H4 (cell line): ENCODE measurements around the gene AHCTF1. TPM values are rescaled to one million over a fixed set of nuclear protein-coding genes. Genes with fewer than 3 reads are reported as not detected.
A peak's percentile ranks its signal among the peaks of the same experiment; 100 is the strongest.

Source experiments
- DNase-seq: peaks from one replicate; pipeline ENCODE4 v3.0.0-alpha.2; 2015; ENCODE audit warnings: low spot score
- total RNA-seq: library from RNA; depleted of rRNA; stranded (reverse); fragments of >200 nt; shearing (Covaris generic); gene quantifications from 2 replicates; pipeline ENCODE4 v1.2.3, GENCODE V29; 2014; rRNA removed

AHCTF1 gene
- total RNA-seq: 18.1 and 21.4 TPM in 2 replicates

GRCh38 chr1:246931549-246932365 is at the start of gene AHCTF1:
TSS of gene AHCTF1 (minus strand) at chr1:246931948. CDS start at chr1:246918370, 13,578 bp downstream.
- DNase-seq: peak; percentile 95

- no peak for DNase-seq
These were observed 47.0 kb upstream of the AHCTF1 start for GRCh38 chr1:246978785-246979184.

- no peak for DNase-seq
These were observed 46.5 kb upstream of the AHCTF1 start for GRCh38 chr1:246978281-246978680.

DNA sequence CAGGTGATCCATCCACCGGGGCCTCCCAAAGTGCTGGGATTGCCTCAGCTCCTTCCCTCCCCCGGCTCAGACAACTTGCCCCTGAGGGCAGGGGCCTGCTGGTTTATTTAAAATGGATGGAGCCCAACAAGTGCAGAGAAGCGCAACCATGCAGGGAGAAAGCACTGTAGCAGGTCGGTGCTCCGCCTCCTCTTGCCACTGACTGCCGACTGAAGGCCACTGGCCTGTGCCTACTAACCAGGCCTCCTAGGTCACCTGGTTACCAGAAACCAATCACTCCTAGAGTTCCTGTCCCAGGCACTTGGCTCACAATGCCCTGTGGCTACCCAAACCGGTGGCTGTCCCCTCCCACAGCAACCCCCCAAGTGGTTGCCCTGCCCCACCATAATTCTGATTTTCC is 40.2 kb upstream of the AHCTF1 start:
- DNase-seq: no peak

DNA sequence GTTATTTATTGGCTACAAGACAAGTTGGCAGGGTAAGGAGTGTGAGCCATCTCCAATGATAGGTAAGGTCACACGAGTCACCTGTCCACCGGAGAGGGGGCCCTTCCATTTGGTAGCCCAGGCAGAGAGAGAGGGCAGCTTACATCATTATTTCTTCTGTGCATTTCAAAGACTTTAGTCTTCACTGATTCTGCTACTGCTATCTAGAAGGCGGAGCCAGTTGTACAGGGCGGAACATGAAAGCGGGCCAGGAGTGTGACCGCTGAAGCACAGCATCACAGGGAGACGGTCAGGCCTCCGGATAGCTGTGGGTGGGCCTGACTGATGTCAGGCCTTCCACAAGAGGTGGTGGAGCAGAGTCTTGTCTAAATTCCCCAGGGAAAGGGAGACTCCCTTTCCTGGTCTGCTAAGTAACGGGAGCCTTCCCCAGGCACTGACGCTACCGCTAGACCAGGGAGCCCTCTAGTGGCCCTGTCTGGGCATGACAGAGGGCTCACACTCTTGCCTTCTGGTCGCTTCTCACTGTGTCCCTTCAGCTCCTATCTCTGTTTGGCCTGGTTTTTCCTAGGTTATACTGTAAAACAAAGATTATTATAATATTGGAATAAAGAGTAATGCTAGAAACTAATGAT is 39.5 kb upstream of the AHCTF1 start:
- no peak for DNase-seq

GRCh38 chr1:246969621-246970020 is 37.9 kb upstream of the AHCTF1 start:
- no peak for DNase-seq

GRCh38 chr1:246966502-246966901 is 34.8 kb upstream of the AHCTF1 start:
- no peak for DNase-seq

DNA sequence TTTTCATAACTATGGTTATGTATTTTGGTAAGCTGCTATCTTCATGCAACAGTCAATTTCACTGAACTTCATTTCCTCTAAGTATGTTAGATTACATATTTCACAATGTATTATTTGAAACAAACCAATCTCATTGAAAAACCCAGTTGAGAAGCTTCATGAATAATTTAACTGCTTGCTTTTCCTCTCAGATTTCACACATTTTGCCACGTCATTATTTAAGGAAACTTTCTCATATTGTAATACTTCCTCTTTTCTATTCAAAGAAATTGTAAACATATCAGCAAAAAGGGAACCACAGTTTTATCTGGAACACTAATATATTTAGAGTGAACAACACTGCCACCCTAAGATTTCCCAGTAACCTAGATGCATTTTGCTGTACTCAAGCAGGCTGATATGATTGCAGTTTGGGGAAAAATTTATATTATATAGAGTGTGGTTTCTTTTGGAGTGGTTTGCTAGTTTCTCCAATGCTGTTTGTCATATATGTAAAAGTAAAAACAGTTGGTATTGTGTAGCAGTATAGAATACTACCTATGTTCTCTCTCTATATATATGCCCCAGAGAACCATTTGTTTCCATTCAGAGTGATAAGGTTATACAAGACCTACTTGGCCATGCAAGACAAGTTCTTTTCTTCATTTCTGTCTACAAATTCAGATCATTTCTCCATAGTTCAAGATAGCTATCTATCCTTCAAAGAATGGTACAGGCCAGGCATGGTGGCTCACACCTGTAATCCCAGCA is 28.4 kb upstream of the AHCTF1 start:
- no peak for DNase-seq

GRCh38 chr1:246954126-246954525 is 22.4 kb upstream of the AHCTF1 start:
- DNase-seq: no peak

GRCh38 chr1:246951413-246951812 is 19.7 kb upstream of the AHCTF1 start:
- DNase-seq: no peak

- no peak for DNase-seq
These were observed 18.2 kb upstream of the AHCTF1 start for GRCh38 chr1:246949956-246950355.

DNA sequence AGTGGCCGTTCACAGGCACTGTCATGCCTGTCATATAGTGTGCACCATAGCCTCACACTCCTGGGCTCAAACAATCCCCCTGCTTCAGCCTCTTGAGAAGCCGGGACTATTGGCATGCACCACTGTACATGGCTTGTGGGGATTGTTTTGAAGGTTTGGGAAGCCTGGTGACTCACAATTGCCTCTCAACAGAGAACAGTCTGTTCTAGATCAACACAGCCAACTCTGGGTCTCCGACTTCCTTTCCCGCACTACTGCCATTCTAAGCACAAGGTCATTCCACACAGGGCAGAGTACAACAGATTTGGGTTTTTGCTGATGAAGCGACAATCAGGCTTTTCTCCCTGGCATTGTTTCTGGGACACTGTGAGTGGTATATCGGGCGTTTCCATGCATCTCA is 15.5 kb upstream of the AHCTF1 start:
- no peak for DNase-seq

DNA sequence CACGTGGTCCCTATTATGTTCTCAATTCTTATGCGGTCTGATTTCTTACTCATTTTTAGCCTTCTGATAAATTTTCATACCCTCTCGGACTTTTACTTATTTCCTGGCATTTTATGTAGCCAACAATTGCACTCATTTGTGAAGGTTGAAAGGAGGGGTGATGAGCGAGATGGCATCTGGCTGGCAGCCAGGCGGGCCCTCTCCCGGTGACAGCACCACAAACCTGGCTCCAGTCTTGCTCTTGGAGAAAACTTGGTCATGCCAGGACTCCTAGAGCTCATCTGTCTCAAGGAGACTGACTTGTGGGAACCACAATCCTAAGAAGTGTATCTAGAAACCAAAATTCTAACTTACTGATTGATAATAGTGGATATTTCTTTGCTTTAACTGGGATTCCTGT is 14.6 kb upstream of the AHCTF1 start:
- DNase-seq: no peak

DNA sequence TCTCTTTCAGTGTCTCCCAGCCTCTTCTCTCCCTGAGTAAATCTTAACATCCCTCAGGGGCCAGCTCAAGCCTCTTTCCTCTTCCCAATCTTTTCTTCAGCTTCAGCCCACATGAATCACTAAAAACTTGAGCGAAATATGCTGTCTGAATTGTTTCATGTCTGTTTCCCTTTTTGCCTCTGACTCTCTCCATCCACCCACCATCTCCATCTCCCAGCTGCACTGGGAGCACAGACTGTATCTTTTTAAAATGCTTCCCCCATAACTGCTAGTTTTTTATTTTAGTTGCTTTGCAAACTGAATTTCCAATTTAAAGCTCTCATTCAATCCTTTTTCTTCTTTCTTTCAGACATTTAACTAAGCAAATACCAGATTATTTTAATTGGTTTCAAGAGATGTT is 3.0 kb upstream of the AHCTF1 start:
- no peak for DNase-seq

DNA sequence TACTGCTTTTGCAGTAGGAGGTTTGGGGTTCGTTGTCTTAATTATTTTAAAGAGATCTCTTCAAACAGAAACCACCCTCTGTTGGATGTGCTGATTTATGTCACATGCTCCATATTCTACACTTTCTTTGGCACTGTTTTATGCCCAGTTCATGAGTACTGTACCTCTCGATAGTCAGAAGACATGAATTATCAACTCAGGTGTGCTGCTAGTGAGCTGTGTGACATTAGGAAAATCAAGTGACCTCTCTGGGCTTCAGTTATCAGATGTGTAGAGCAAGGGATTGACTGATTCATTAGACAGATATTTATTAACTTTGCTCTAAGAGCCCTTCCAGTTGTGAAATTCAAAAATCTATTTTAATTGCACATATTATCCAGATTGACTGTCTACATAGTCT is 2.1 kb upstream of the AHCTF1 start:
- no peak for DNase-seq

DNA sequence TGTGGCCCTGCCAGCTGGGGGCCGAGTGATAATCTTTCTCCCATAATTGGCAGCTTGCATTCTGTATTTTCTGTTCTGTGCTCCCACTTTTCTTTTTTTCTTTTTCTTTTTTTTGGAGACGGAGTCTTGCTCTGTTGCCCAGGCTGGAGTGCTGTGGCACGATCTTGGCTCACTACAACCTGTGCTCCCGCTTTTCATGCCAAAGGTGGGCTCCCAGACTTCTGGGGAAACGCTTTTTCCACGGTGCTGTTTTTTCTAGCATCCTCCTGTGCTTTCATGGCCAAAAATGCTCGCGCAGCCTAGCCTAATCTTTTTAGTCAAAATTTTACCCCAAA is 585 bp upstream of the AHCTF1 start:
- no peak for DNase-seq

GRCh38 chr1:246930830-246931548 is 759 bp downstream of the AHCTF1 start:
- DNase-seq: peak; percentile 30

DNA sequence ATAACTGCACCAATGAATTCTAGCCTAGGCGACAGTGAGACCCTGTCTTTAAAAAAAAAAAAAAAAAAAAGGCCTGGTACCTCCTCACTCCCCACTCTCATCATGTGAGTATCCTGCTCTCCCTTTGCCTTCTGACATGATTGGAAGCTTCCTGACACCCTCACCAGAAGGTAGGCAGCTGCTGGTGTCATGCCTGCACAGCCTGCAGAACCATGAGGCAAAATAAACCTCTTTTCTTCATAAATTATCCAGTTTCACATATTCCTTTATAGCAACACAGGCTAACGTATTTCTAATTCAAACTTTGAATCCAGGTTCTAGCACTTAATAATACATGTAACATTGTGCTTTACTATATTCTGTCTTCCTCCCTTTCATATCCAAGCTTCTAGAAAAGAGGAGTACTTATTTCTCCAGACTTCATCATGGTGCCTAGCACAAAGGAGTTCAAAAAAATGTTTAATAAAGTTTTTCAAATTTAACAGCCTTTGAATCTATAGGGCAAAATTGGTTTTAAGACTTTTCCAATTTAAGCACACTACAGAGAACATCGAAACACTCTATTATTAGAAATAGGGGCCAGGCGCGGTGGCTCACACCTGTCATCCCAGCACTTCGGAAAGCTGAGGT is 5.6 kb downstream of the AHCTF1 start:
- no peak for DNase-seq

- DNase-seq: no peak
These were observed 7.8 kb downstream of the AHCTF1 start for GRCh38 chr1:246923900-246924299.

DNA sequence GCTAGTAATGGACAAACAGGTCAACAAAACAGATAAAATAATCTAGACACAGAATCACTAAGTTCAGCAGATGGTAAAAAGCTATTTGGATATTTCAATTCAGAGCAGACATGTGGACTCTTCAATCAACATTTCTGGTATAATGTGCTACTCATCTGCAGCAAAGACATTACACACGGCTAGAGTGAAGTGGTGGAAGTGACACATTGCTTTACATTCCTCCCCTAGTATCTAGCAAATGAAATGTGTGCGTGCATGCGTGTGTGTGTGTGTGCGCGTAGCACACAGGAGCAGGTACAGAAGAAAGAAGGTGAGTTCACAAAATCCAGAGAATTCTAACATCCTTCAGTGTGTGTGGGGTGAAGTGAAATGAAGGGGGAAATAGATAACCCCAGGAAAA is 8.3 kb downstream of the AHCTF1 start:
- no peak for DNase-seq

- DNase-seq: no peak
These were observed 10.3 kb downstream of the AHCTF1 start for GRCh38 chr1:246921481-246921880.

- DNase-seq: no peak
These were observed 11.8 kb downstream of the AHCTF1 start for GRCh38 chr1:246919902-246920301.
